H1 (cell line): ENCODE measurements around the gene KATNAL2. TPM values are rescaled to one million over a fixed set of nuclear protein-coding genes. Genes with fewer than 3 reads are reported as not detected.

Experiments used
- CTCF ChIA-PET: fragments of 300-600 bp; sonication (Branson Sonifier 250); formaldehyde crosslinking; loops from one replicate; lab custom pipeline; 2021; ENCODE audit not compliant: partially characterized antibody; lab: Charles Lee
- POLR2A ChIA-PET: fragments of 300-600 bp; sonication (Branson Sonifier 250); formaldehyde crosslinking; loops from one replicate; lab custom pipeline; 2021; ENCODE audit warnings: inconsistent platforms; ENCODE audit not compliant: partially characterized antibody; lab: Charles Lee
- DNase-seq, 2 experiments: peaks; one replicate each; pipeline versions ENCODE4 v3.0.0 to v3.0.0-alpha.2; 2010 to 2022; ENCODE audit warnings: low spot score in 2 of 2, low read depth in 1 of 2, mixed read lengths in 1 of 2
- FAIRE-seq: peaks from 2 replicates; lab custom pipeline; 2011; peaks lifted over from hg19 to GRCh38; lab: Jason Lieb, UNC
- H2AFZ ChIP-seq: 2 replicates; pipeline ENCODE4 v1.8.1; 2012; ENCODE audit warnings: low read length, inconsistent platforms
- H2AK5ac ChIP-seq: 2 replicates; pipeline ENCODE4 v1.6.1; 2013; ENCODE audit warnings: low read depth, low read length
- H2BK120ac ChIP-seq: replicated peaks from 2 replicates; pipeline ENCODE3; 2013; ENCODE audit warnings: low read depth, low read length, inconsistent platforms
- H2BK12ac ChIP-seq: 2 replicates; pipeline ENCODE4 v1.6.1; 2013; ENCODE audit warnings: low read depth, low read length
- H2BK15ac ChIP-seq: 2 replicates; pipeline ENCODE4 v1.6.1; 2013; ENCODE audit warnings: low read length
- H2BK20ac ChIP-seq: 2 replicates; pipeline ENCODE4 v1.6.1; 2013; ENCODE audit warnings: low read length
- H2BK5ac ChIP-seq: 2 replicates; pipeline ENCODE4 v1.6.1; 2013; ENCODE audit warnings: low read depth, low read length
- H3K14ac ChIP-seq: 2 replicates; pipeline ENCODE4 v1.6.1; 2013; ENCODE audit warnings: inconsistent platforms; ENCODE audit not compliant: insufficient read length
- H3K18ac ChIP-seq: 2 replicates; pipeline ENCODE4 v1.6.1; 2013; ENCODE audit warnings: low read length; ENCODE audit errors: extremely low read depth
- H3K23ac ChIP-seq: 2 replicates; pipeline ENCODE4 v1.6.1; 2013; ENCODE audit warnings: inconsistent platforms; ENCODE audit not compliant: insufficient read length
- H3K23me2 ChIP-seq: 2 replicates; pipeline ENCODE4 v1.6.1; 2013; ENCODE audit warnings: low read depth, low read length
- H3K27ac ChIP-seq: 2 replicates; pipeline ENCODE4 v1.6.1; 2011; ENCODE audit warnings: low read depth, low read length, inconsistent platforms
- H3K27me3 ChIP-seq, 4 experiments: replicated peaks in 1 of 4; 1 replicate in 1 of 4; 2 replicates in 3 of 4; pipeline versions ENCODE4 v1.6.1 to v1.8.1; 2011 to 2013; ENCODE audit warnings: low read length in 3 of 4, mild to moderate bottlenecking in 3 of 4, inconsistent platforms in 2 of 4, mixed read lengths in 2 of 4, moderate library complexity in 1 of 4; ENCODE audit not compliant: control insufficient read depth in 3 of 4, insufficient read depth in 3 of 4; ENCODE audit errors: extremely low read depth in 1 of 4
- H3K36me3 ChIP-seq, 4 experiments: 2 replicates each; pipeline versions ENCODE4 v1.6.1 to v1.8.1; 2011 to 2013; ENCODE audit warnings: mild to moderate bottlenecking in 4 of 4, low read length in 3 of 4, moderate library complexity in 2 of 4, control low read depth in 1 of 4, inconsistent platforms in 1 of 4; ENCODE audit not compliant: insufficient read depth in 4 of 4, control insufficient read depth in 2 of 4
- H3K4ac ChIP-seq: replicated peaks from 2 replicates; pipeline ENCODE3; 2013; ENCODE audit warnings: low read length, low read depth, mixed read lengths, inconsistent platforms; ENCODE audit not compliant: insufficient read length
- H3K4me1 ChIP-seq, 4 experiments: replicated peaks in 1 of 4; 1 replicate in 1 of 4; 2 replicates in 3 of 4; pipeline versions ENCODE4 v1.6.1 to v1.8.1; 2011 to 2013; ENCODE audit warnings: low read length in 3 of 4, inconsistent platforms in 2 of 4, mixed read lengths in 1 of 4; ENCODE audit not compliant: insufficient read depth in 4 of 4, control insufficient read depth in 3 of 4
- H3K4me2 ChIP-seq, 2 experiments: 2 replicates each; pipeline versions ENCODE4 v1.6.1 to v1.8.1; 2011 to 2013; ENCODE audit warnings: low read depth in 2 of 2, low read length in 2 of 2, control low read depth in 1 of 2, inconsistent platforms in 1 of 2, mild to moderate bottlenecking in 1 of 2; ENCODE audit not compliant: insufficient read depth in 1 of 2
- H3K4me3 ChIP-seq, 4 experiments: fragments of 200-600, 300-600 bp in 1 of 4; sonication (generic), shearing (Covaris generic), sonication (Bioruptor Twin) in 1 of 4; 2 replicates each; pipeline versions ENCODE4 v1.5.1 to v1.8.1; 2011 to 2016; ENCODE audit warnings: low read length in 4 of 4, low read depth in 3 of 4, control low read depth in 2 of 4, inconsistent platforms in 2 of 4, mild to moderate bottlenecking in 2 of 4, mixed read lengths in 1 of 4, moderate library complexity in 1 of 4; ENCODE audit not compliant: insufficient read depth in 2 of 4; ENCODE audit errors: extremely low read depth in 1 of 4
- H3K56ac ChIP-seq: replicated peaks from 2 replicates; pipeline ENCODE3; 2013; ENCODE audit warnings: low read depth, mild to moderate bottlenecking, mixed read lengths, low read length, inconsistent platforms; ENCODE audit not compliant: insufficient read length
- H3K79me1 ChIP-seq: 2 replicates; pipeline ENCODE4 v1.6.1; 2013; ENCODE audit warnings: low read depth, low read length, control low read depth
- H3K79me2 ChIP-seq, 2 experiments: 2 replicates each; pipeline versions ENCODE4 v1.6.1 to v1.8.1; 2012 to 2013; ENCODE audit warnings: low read length in 2 of 2, mild to moderate bottlenecking in 2 of 2, inconsistent platforms in 1 of 2; ENCODE audit not compliant: insufficient read depth in 2 of 2, control insufficient read depth in 1 of 2
- H3K9ac ChIP-seq, 4 experiments: replicated peaks in 1 of 4; 1 replicate in 1 of 4; 2 replicates in 3 of 4; pipeline versions ENCODE4 v1.6.1 to v1.8.1; 2011 to 2013; ENCODE audit warnings: low read depth in 3 of 4, low read length in 3 of 4, control low read depth in 2 of 4, mild to moderate bottlenecking in 2 of 4, moderate library complexity in 2 of 4, inconsistent platforms in 1 of 4; ENCODE audit errors: extremely low read depth in 1 of 4
- H3K9me3 ChIP-seq, 2 experiments: 2 replicates each; pipeline versions ENCODE4 v1.6.1 to v1.8.1; 2012 to 2013; ENCODE audit warnings: mild to moderate bottlenecking in 2 of 2, moderate library complexity in 2 of 2, control low read depth in 1 of 2, inconsistent platforms in 1 of 2, low read depth in 1 of 2, low read length in 1 of 2, mixed read lengths in 1 of 2; ENCODE audit not compliant: insufficient read depth in 2 of 2
- H4K20me1 ChIP-seq, 2 experiments: replicated peaks in 1 of 2; 2 replicates each; pipeline versions ENCODE3 to v1.8.1; 2011 to 2013; ENCODE audit warnings: inconsistent platforms in 2 of 2, low read length in 2 of 2, mild to moderate bottlenecking in 1 of 2; ENCODE audit not compliant: insufficient read depth in 2 of 2, control insufficient read depth in 1 of 2
- H4K5ac ChIP-seq: 2 replicates; pipeline ENCODE4 v1.6.1; 2013; ENCODE audit warnings: low read length, low read depth, mixed read lengths, inconsistent platforms; ENCODE audit not compliant: insufficient read length
- H4K8ac ChIP-seq: 2 replicates; pipeline ENCODE4 v1.8.0; 2013; ENCODE audit warnings: mild to moderate bottlenecking, moderate library complexity, low read length, inconsistent platforms; ENCODE audit not compliant: insufficient read depth; ENCODE audit errors: extremely low read depth
- H4K91ac ChIP-seq: replicated peaks from 2 replicates; pipeline ENCODE3; 2013; ENCODE audit warnings: low read length, mixed read lengths, inconsistent platforms; ENCODE audit not compliant: insufficient read length
- CBX5 ChIP-seq: fragments of 300-800, 300-1000 bp; sonication (generic); IDR thresholded peaks from 2 replicates; pipeline ENCODE4 v1.7.1; 2016; ENCODE audit warnings: antibody characterized with exemption, low read length, low read depth
- CBX8 ChIP-seq: fragments of 300-800, 300-1000 bp; sonication (generic); IDR thresholded peaks from 2 replicates; pipeline ENCODE4 v1.7.1; 2016; ENCODE audit warnings: low read depth, low read length, borderline replicate concordance
- GABPA ChIP-seq: IDR thresholded peaks from 2 replicates; pipeline ENCODE4 v1.6.1; 2011; ENCODE audit warnings: mild to moderate bottlenecking, low read length, moderate library complexity, borderline replicate concordance; ENCODE audit not compliant: insufficient read depth
- HDAC2 ChIP-seq, 2 experiments: fragments of 300-600 bp in 1 of 2; sonication (generic) in 1 of 2; IDR thresholded peaks; 2 replicates each; pipeline ENCODE4 v1.6.1; 2011 to 2012; ENCODE audit warnings: low read depth in 2 of 2, low read length in 2 of 2, mild to moderate bottlenecking in 2 of 2, moderate library complexity in 2 of 2, borderline replicate concordance in 1 of 2, inconsistent platforms in 1 of 2
- HDAC6 ChIP-seq: IDR thresholded peaks from one replicate; pipeline ENCODE4 v1.7.1; 2012; ENCODE audit warnings: low read depth, mild to moderate bottlenecking, inconsistent platforms, low read length, moderate library complexity
- KDM1A ChIP-seq: fragments of 200-600, 300-600 bp; sonication (generic); IDR thresholded peaks from 2 replicates; pipeline ENCODE4 v1.7.1; 2016; ENCODE audit warnings: mild to moderate bottlenecking, low read length, borderline replicate concordance
- KDM4A ChIP-seq: IDR thresholded peaks from one replicate; pipeline ENCODE4 v1.7.1; 2012; ENCODE audit warnings: low read depth, mild to moderate bottlenecking, moderate library complexity, low read length, inconsistent platforms; ENCODE audit not compliant: severe bottlenecking
- RFX5 ChIP-seq: IDR thresholded peaks from 2 replicates; pipeline ENCODE4 v1.6.1; 2011; ENCODE audit warnings: low read depth, low read length, improper control_type of control experiment, borderline replicate concordance
- ZNF274 ChIP-seq: IDR thresholded peaks from 2 replicates; pipeline ENCODE4 v1.7.0; 2012; ENCODE audit warnings: low read length, borderline replicate concordance; ENCODE audit errors: extremely low read depth
- WGBS, 2 experiments: shearing (Covaris generic) in 1 of 2; methylation state at CpG; one replicate each; pipeline versions ENCODE4 v1.1.6 to v1.1.7; 2013 to 2015; ENCODE audit warnings: low lambda C conversion rate in 2 of 2, mixed read lengths in 2 of 2, inconsistent platforms in 1 of 2, low coverage in 1 of 2, missing lambda C conversion rate in 1 of 2; ENCODE audit not compliant: insufficient replicate concordance in 2 of 2, insufficient coverage in 1 of 2, insufficient read length in 1 of 2; ENCODE audit errors: extremely low coverage in 1 of 2, missing lambda C conversion rate in 1 of 2; 5-methylcytosine and 5-hydroxymethylcytosine counted together
- polyA plus RNA-seq, 7 experiments: library from polyadenylated mRNA; depleted of rRNA in 3 of 7; stranded (reverse) in 5 of 7; unstranded in 2 of 7; fragments of >200 nt in 5 of 7; fragments of 200-250 nt in 2 of 7; gene quantifications; 1 replicate in 5 of 7; 2 replicates in 1 of 7; 4 replicates in 1 of 7; pipeline versions ENCODE4 v1.2.1 to v1.2.3, GENCODE V29; 2011 to 2013; ENCODE audit warnings: missing spikeins in 2 of 7, mixed read lengths in 2 of 7
- total RNA-seq: library from RNA; stranded (reverse); fragmentation: NEBNext Ultra II Directional; extraction: Animal tissue kit (Norgen Biotek cat#: 25700); gene quantifications from 2 replicates; pipeline ENCODE4 v1.2.1, GENCODE V29; 2021
- TF ChIP-seq, protein P1 (sequence below): IDR thresholded peaks from 2 replicates; pipeline ENCODE4 v1.6.1; 2011; ENCODE audit warnings: low read length, improper control_type of control experiment
- TF ChIP-seq, protein P2 (sequence below): IDR thresholded peaks from 2 replicates; pipeline ENCODE4 v1.6.1; 2012; ENCODE audit warnings: inconsistent platforms

The KATNAL2 gene
- total and polyA plus RNA-seq, 2 of the 8 experiments (the other 6 are each of a cell fraction or from before 2014, with no cell fraction given): 10.0 to 15.2 TPM

DNA sequence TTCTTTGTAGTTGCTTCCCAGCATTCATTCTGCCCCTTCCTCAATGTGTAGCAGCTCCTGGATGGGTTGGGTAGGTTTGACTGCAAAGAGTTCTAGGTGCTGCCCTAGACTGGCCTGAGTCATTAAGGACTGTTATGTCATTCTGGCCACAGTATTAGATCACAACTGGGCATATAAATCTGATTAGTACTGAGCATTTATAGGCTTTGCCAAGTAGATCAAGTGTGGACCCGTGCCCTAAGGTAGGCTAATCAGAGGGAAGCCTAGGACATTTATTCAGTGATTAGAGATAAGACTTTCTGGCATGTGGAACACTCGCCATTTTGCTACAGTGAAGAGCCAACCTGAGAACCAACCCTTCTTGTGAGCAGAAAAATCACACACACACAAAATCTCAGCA, 2.7 kb downstream of the KATNAL2 start:
- no peak for FAIRE-seq
- CTCF ChIA-PET: no interaction called here
- POLR2A ChIA-PET: interaction anchor here (0.8 to 1.3 kb wide), 2 partner anchors 19 to 42 kb away, joined by 3 read pairs; no protein-coding TSS in a partner anchor
- no peak for TF ChIP-seq ZNF274
- TF ChIP-seq CBX5: no peak
- TF ChIP-seq GABPA: no peak
- TF ChIP-seq, protein P1, sequence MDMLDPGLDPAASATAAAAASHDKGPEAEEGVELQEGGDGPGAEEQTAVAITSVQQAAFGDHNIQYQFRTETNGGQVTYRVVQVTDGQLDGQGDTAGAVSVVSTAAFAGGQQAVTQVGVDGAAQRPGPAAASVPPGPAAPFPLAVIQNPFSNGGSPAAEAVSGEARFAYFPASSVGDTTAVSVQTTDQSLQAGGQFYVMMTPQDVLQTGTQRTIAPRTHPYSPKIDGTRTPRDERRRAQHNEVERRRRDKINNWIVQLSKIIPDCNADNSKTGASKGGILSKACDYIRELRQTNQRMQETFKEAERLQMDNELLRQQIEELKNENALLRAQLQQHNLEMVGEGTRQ: no peak
- no peak for TF ChIP-seq KDM4A
- no peak for TF ChIP-seq HDAC6
- no peak for TF ChIP-seq HDAC2 (IDR thresholded peaks at IDR 0.05; ENCODE audit: borderline replicate concordance in 1 of 2, low read depth in 2 of 2, low read length in 2 of 2)
- no peak for TF ChIP-seq RFX5
- no peak for TF ChIP-seq CBX8
- TF ChIP-seq, protein P2, sequence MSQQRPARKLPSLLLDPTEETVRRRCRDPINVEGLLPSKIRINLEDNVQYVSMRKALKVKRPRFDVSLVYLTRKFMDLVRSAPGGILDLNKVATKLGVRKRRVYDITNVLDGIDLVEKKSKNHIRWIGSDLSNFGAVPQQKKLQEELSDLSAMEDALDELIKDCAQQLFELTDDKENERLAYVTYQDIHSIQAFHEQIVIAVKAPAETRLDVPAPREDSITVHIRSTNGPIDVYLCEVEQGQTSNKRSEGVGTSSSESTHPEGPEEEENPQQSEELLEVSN: no peak
- no peak for TF ChIP-seq KDM1A

More for the DNA sequence above, 2.7 kb downstream of the KATNAL2 start:
- Histone ChIP-seq H3K4me1 (peaks cover 0 to 5% (median 2%) of the 10 kb centered on the region in 4 experiments; a peak in 4 of 7 replicates), H3K27me3 (no peaks in the 10 kb centered on the region), H2BK120ac (no peak overlapping the region), H2AK5ac (no peak overlapping the region), H3K23me2 (peaks cover 8% of the 10 kb centered on the region; the same call in 1 of the 2 replicates), H3K4me3 (no peak overlapping the region), H2BK12ac (no peak overlapping the region), H3K36me3 (no peaks in the 10 kb centered on the region), H4K8ac (no peak overlapping the region), H4K20me1 (peaks cover 0 to 1% of the 10 kb centered on the region in 2 experiments), H3K27ac (no peak overlapping the region), H2BK20ac (no peak overlapping the region), H4K91ac (no peak overlapping the region), H3K18ac (no peak overlapping the region), H3K4ac (no peak overlapping the region), H3K9me3 (no peaks in the 10 kb centered on the region), H3K4me2 (no peak overlapping the region), H3K23ac (no peak overlapping the region), H4K5ac (no peak overlapping the region), H2AFZ (no peak overlapping the region), H3K56ac (no peak overlapping the region), H2BK15ac (no peak overlapping the region), H3K14ac (no peak overlapping the region), H3K9ac (no peak overlapping the region), H2BK5ac (no peak overlapping the region), H3K79me1 (no peaks in the 10 kb centered on the region), H3K79me2 (peaks cover 3 to 18% of the 10 kb centered on the region in 2 experiments)
- no peak for DNase-seq
- 86% methylated on average over 2 of the region's 2 CpGs; no CpG with 5 or more reads in 1 of the 2 experiments for WGBS, 2 experiments
